IPS-18a (cell line): ENCODE measurements around the gene ATP9A.

Experiments
- H3K27ac ChIP-seq: one replicate; pipeline ENCODE4 v1.5.1; 2013; ENCODE audit warnings: low read length
- H3K27me3 ChIP-seq: one replicate; pipeline ENCODE4 v1.6.1; 2013; ENCODE audit warnings: mild to moderate bottlenecking, low read length; ENCODE audit not compliant: control insufficient read depth, insufficient read depth
- H3K36me3 ChIP-seq: one replicate; pipeline ENCODE4 v1.6.1; 2013; ENCODE audit warnings: low read depth, low read length; ENCODE audit not compliant: control insufficient read depth
- H3K4me1 ChIP-seq: one replicate; pipeline ENCODE4 v1.6.1; 2013; ENCODE audit warnings: low read depth, low read length; ENCODE audit not compliant: control insufficient read depth
- H3K4me3 ChIP-seq: one replicate; pipeline ENCODE4 v1.5.1; 2013; ENCODE audit warnings: low read length
- H3K9ac ChIP-seq: one replicate; pipeline ENCODE4 v1.6.1; 2013; ENCODE audit warnings: mild to moderate bottlenecking, low read length, moderate library complexity
- H3K9me3 ChIP-seq: one replicate; pipeline ENCODE4 v1.6.1; 2013; ENCODE audit warnings: low read depth, low read length; ENCODE audit not compliant: control insufficient read depth

The ATP9A gene

DNA sequence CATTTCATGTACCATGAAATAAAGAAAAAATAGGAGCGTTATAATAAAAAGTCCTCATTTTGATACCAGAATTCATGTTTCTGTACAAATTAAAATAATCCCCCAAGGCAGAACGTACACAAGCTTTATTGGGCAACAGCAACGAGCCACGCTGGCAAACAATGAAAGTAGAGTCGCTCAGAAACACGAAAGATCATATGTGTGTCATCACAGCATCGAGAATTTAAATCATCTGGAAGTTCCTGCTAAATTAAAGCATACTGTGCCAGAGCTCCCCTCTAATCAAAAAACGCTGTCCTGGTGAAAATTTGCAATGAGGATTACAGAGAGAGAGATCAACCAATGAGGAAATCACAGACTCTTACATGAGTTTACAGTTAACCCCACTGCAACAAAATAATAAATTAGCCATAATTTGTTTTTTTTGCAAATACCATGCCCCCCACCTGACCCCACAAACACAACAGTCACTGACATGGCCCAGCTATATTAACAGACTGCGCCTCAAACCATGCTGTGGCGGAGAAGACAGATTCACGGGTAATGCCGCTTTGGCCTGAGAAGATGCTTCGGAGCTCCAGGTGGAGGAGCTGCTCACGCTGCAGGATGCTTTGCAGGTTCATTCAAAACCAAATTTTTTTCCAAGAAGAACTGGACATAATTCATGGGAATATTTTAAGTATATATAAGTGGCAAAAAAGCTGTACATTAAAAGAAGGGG lies 171.4 kb downstream of the ATP9A start:
- Histone ChIP-seq H3K27ac (no peak overlapping the region), H3K4me3 (no peak overlapping the region), H3K9me3 (no peaks in the 10 kb centered on the region), H3K36me3 (no peaks in the 10 kb centered on the region), H3K9ac (no peak overlapping the region), H3K27me3 (no peaks in the 10 kb centered on the region), H3K4me1 (peaks cover 16% of the 10 kb centered on the region)

- Histone ChIP-seq H3K4me1 (peaks cover 16% of the 10 kb centered on the region), H3K9me3 (no peaks in the 10 kb centered on the region), H3K27ac (no peak overlapping the region), H3K36me3 (no peaks in the 10 kb centered on the region), H3K4me3 (no peak overlapping the region), H3K27me3 (no peaks in the 10 kb centered on the region), H3K9ac (no peak overlapping the region)
These were observed 172.4 kb downstream of the ATP9A start for GRCh38 chr20:51595744-51596143.

DNA sequence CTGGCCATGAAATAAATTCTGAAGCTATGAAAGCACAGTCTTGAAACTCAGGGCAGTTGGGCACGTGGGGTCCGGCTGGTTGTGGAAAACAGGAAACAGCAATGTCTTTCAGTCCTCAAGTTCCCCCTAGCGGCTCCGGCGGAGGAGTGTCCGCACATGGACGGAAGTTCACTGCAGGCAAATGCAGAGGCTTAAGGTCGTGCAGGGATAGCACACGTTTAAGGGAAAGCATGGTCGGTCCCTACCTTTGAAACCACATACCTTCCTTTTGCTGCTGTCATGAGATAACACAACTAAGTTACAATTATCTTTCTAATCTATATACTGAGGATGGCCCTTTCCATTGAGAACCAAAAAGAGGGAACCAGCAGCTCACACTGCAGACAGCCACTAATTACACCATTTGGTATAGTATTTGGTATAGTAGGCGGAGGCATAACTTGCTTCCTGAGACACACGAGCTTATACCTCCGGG lies 173.1 kb downstream of the ATP9A start:
- no peaks in the 10 kb centered on the region for H3K27me3 ChIP-seq
- H3K4me1 ChIP-seq, result peaks cover 16% of the 10 kb centered on the region
- no peaks in the 10 kb centered on the region for H3K36me3 ChIP-seq
- H3K4me3 ChIP-seq, result no peak overlapping the region
- H3K9ac ChIP-seq, result no peak overlapping the region
- H3K9me3 ChIP-seq, result no peaks in the 10 kb centered on the region
- H3K27ac ChIP-seq, result no peak overlapping the region

- H3K4me1 ChIP-seq, result peaks cover 16% of the 10 kb centered on the region
- no peaks in the 10 kb centered on the region for H3K9me3 ChIP-seq
- no peaks in the 10 kb centered on the region for H3K36me3 ChIP-seq
- no peak overlapping the region for H3K9ac ChIP-seq
- H3K27me3 ChIP-seq, result no peaks in the 10 kb centered on the region
- H3K4me3 ChIP-seq, result no peak overlapping the region
- no peak overlapping the region for H3K27ac ChIP-seq
These were observed 173.7 kb downstream of the ATP9A start for GRCh38 chr20:51594236-51595057.

DNA sequence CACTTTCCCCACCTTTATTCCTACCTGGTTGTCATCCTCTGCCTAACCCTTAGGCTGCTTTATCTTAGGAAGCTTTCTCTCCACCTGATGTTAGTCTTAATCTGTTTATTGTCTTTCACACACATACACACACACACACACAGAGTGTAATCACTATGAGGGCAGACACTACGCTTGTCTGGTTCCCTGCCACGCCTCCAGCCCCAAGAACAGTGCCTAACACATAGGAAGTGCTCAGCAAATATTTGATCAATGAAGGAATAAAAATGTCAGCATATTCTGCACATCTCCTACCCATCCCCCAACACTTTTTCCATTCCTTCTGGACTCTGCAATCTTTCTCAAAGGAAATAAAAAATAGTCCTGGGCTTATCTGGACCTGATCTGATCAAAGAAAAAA lies 174.6 kb downstream of the ATP9A start:
- Histone ChIP-seq H3K4me1 (peaks cover 16% of the 10 kb centered on the region), H3K9me3 (no peaks in the 10 kb centered on the region), H3K36me3 (no peaks in the 10 kb centered on the region), H3K4me3 (no peak overlapping the region), H3K27me3 (no peaks in the 10 kb centered on the region), H3K9ac (no peak overlapping the region), H3K27ac (no peak overlapping the region)

- no peaks in the 10 kb centered on the region for H3K36me3 ChIP-seq
- no peak overlapping the region for H3K27ac ChIP-seq
- no peaks in the 10 kb centered on the region for H3K27me3 ChIP-seq
- H3K9me3 ChIP-seq, result no peaks in the 10 kb centered on the region
- no peak overlapping the region for H3K9ac ChIP-seq
- no peak overlapping the region for H3K4me3 ChIP-seq
- H3K4me1 ChIP-seq, result peaks cover 11% of the 10 kb centered on the region
These were observed 175.6 kb downstream of the ATP9A start for GRCh38 chr20:51592564-51592963.

- no peaks in the 10 kb centered on the region for H3K9me3 ChIP-seq
- peaks cover 4% of the 10 kb centered on the region for H3K4me1 ChIP-seq
- H3K36me3 ChIP-seq, result no peaks in the 10 kb centered on the region
- no peak overlapping the region for H3K27ac ChIP-seq
- H3K27me3 ChIP-seq, result no peaks in the 10 kb centered on the region
- no peak overlapping the region for H3K4me3 ChIP-seq
- no peak overlapping the region for H3K9ac ChIP-seq
These were observed 176.3 kb downstream of the ATP9A start for GRCh38 chr20:51591871-51592270.

- H3K27ac ChIP-seq, result no peak overlapping the region
- no peaks in the 10 kb centered on the region for H3K27me3 ChIP-seq
- H3K4me1 ChIP-seq, result no peaks in the 10 kb centered on the region
- H3K36me3 ChIP-seq, result no peaks in the 10 kb centered on the region
- H3K4me3 ChIP-seq, result no peak overlapping the region
- no peak overlapping the region for H3K9ac ChIP-seq
- H3K9me3 ChIP-seq, result no peaks in the 10 kb centered on the region
These were observed 179.4 kb downstream of the ATP9A start for GRCh38 chr20:51588762-51589161.

GRCh38 chr20:51587145-51587544 lies 181.0 kb downstream of the ATP9A start:
- Histone ChIP-seq H3K4me1 (no peaks in the 10 kb centered on the region), H3K27me3 (no peaks in the 10 kb centered on the region), H3K27ac (no peak overlapping the region), H3K4me3 (no peak overlapping the region), H3K9me3 (no peaks in the 10 kb centered on the region), H3K9ac (no peak overlapping the region), H3K36me3 (no peaks in the 10 kb centered on the region)

DNA sequence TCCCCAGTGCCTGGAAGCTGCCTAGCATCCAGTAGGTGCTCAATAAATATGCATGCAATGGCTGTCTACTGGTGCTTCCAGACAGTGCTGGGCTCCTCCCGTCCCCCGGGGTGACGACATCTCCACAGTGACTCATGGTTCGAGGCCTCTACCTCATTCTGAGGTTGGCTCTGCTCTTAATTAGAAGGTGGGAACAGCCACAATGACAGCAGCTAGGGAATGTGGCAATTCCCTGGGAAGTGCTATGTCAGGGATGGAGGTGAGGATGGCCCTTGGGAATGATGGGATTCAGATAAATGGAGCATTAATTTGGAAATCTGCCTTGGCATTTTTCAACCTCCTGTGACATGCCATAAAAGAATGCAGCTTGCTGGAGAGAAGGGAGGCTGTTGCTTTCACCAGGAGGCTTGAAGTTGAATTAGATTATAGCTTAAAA lies 182.2 kb downstream of the ATP9A start:
- no peaks in the 10 kb centered on the region for H3K4me1 ChIP-seq
- no peak overlapping the region for H3K27ac ChIP-seq

DNA sequence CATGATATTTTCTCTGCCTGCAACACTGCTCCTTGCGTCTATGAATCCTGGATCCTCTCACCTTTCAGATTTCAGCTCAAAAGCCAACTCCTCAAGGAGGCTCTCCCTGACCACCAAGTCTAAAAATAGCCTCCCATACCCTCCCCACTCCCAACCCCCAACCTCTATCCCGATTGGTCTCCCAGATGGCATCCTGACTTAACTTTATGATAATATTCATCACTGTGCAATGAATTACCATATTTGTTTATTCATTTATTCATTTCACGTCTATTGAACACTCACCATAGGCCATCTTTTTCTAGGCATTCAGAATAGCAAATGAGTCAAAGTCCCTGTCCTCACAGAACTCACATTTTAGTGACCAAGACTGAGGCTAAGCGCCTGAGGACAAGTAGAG lies 183.0 kb downstream of the ATP9A start:
- Histone ChIP-seq H3K36me3 (no peaks in the 10 kb centered on the region), H3K4me3 (no peak overlapping the region), H3K27ac (no peak overlapping the region), H3K4me1 (no peaks in the 10 kb centered on the region), H3K27me3 (no peaks in the 10 kb centered on the region), H3K9me3 (no peaks in the 10 kb centered on the region), H3K9ac (no peak overlapping the region)

More for the DNA sequence above, 182.2 kb downstream of the ATP9A start:
- H3K27me3 ChIP-seq, result no peaks in the 10 kb centered on the region
- H3K36me3 ChIP-seq, result no peaks in the 10 kb centered on the region
- no peak overlapping the region for H3K4me3 ChIP-seq
- no peak overlapping the region for H3K9ac ChIP-seq
- no peaks in the 10 kb centered on the region for H3K9me3 ChIP-seq
